ENCODE data around the gene ARMH2. TPM values are rescaled to one million over a fixed set of nuclear protein-coding genes. Genes with fewer than 3 reads are reported as not detected.

Gene ARMH2
- total RNA-seq, 1 experiment from 2014 or later: not detected

GRCh38 chr6:24775520-24776058, 23.1 kb downstream of the ARMH2 start:
- TSS peak; percentile 49 for BruUV-seq (replicated peaks)

More at GRCh38 chr6:24775520-24776058, 23.1 kb downstream of the ARMH2 start:
- peak overlapping the region; percentile 80 to 98 for H3K4me3 ChIP-seq (replicated peaks in 1 of 2; ENCODE audit: low read depth in 1 of 2, low read length in 2 of 2)
- peaks cover 54% of the 10 kb centered on the region for H3K79me2 ChIP-seq (ENCODE audit: insufficient read depth, low read length)
- no peaks in the 10 kb centered on the region for H3K9me3 ChIP-seq (ENCODE audit: control insufficient read depth in 1 of 2, insufficient read depth in 1 of 2, low read depth in 1 of 2, low read length in 2 of 2)
- POLR2A ChIA-PET: interaction anchor here (1.6 kb wide), 1 partner anchor 57 kb away, joined by 4 read pairs; the partner anchor contains the start of gene C6orf62
- intact Hi-C loops (cut with micrococcal nuclease): loop anchor here (10.0 kb wide), 1 partner anchor 371 kb away; the partner anchor contains the start of gene MRS2
- H3K4me2 ChIP-seq (ENCODE audit: low read length): peak overlapping the region; percentile 94
- RAD21 ChIA-PET (ENCODE audit: low non-redundant PET in 1 of 2, low total read pairs in 2 of 2, uncharacterized antibody in 2 of 2, unreplicated experiment in 2 of 2): no interaction called here
- no peaks in the 10 kb centered on the region for H3K27me3 ChIP-seq (ENCODE audit: insufficient read depth, low read length)
- DNase-seq (ENCODE audit: low read depth, low spot score) (no peak), ATAC-seq (peak; percentile 22)
- CTCF ChIA-PET: no interaction called here
- H3K36me3 ChIP-seq (ENCODE audit: control insufficient read depth in 1 of 2, insufficient read depth in 2 of 2, low read length in 2 of 2): peaks cover 14 to 23% of the 10 kb centered on the region in 2 experiments; a peak in 3 of 4 replicates
- H3K4me1 ChIP-seq (ENCODE audit: control insufficient read depth in 1 of 2, insufficient read depth in 2 of 2, low read length in 2 of 2): peaks cover 6 to 19% of the 10 kb centered on the region in 2 experiments; a peak in 3 of 4 replicates
- peaks cover 14% of the 10 kb centered on the region; the same call in 1 of the 2 replicates for H4K20me1 ChIP-seq (ENCODE audit: insufficient read depth)
- H3K9ac ChIP-seq (ENCODE audit: low read length): peak overlapping the region; percentile 100
- H3K27ac ChIP-seq (ENCODE audit: low read depth, low read length): peak overlapping the region; percentile 93
- H2AFZ ChIP-seq (ENCODE audit: low read depth, low read length, poor library complexity, severe bottlenecking): no peak overlapping the region
- H3K9me2 ChIP-seq (ENCODE audit: insufficient read depth): no peaks in the 10 kb centered on the region
- no peak for TF ChIP-seq POLR2AphosphoS5 (IDR thresholded peaks at IDR 0.05; ENCODE audit: low read depth, low read length)
- TF ChIP-seq POLR2A (IDR thresholded peaks at IDR 0.05; ENCODE audit: borderline replicate concordance, extremely low read depth, insufficient read depth, insufficient read length): no peak
- no peak for TF ChIP-seq SIN3A (IDR thresholded peaks at IDR 0.05; ENCODE audit: low read depth)
- no peak for TF ChIP-seq CBX3 (IDR thresholded peaks at IDR 0.05; ENCODE audit: low read depth)
- no peak for TF ChIP-seq CTCF (IDR thresholded peaks at IDR 0.05 in 2 of 3, conservative IDR thresholded peaks at IDR 0.05 in 1 of 3; ENCODE audit: borderline replicate concordance in 1 of 3, insufficient read depth in 1 of 3, low read depth in 2 of 3, low read length in 2 of 3)
- no peak for TF ChIP-seq CEBPB (IDR thresholded peaks at IDR 0.05; ENCODE audit: low read depth)
- TF ChIP-seq SRF (IDR thresholded peaks at IDR 0.05; ENCODE audit: low read depth): no peak
- TF ChIP-seq TCF7L2 (IDR thresholded peaks at IDR 0.05; ENCODE audit: borderline replicate concordance, extremely low read depth, insufficient read depth, insufficient read length): no peak
- TF ChIP-seq EGR1 (IDR thresholded peaks at IDR 0.05; ENCODE audit: low read depth): no peak
- TF ChIP-seq ATF3 (IDR thresholded peaks at IDR 0.05): no peak
- TF ChIP-seq ZNF274 (IDR thresholded peaks at IDR 0.05; ENCODE audit: low read depth, low read length): no peak
- no peak for TF ChIP-seq REST (IDR thresholded peaks at IDR 0.05; ENCODE audit: low read depth)
- no peak for TF ChIP-seq JUND (IDR thresholded peaks at IDR 0.05)
- no peak for TF ChIP-seq SP1 (IDR thresholded peaks at IDR 0.05; ENCODE audit: low read depth)

Data from HCT116 (cell line).